Endothelial cell of umbilical vein (primary cell): Measurements from ENCODE around the gene KCNMA1. TPM values are rescaled to one million over a fixed set of nuclear protein-coding genes. Genes with fewer than 3 reads are reported as not detected.

Source experiments
- BruUV-seq: library from RNA; stranded (reverse); fragments of 400-500 nt; replicated peaks from 2 replicates; lab custom pipeline; 2021; lab: Mats Ljungman, UMichigan
- CTCF ChIA-PET: fragments of 300-600, 350-600 bp; sonication (Branson Sonifier 250); formaldehyde crosslinking; loops from one replicate; lab custom pipeline; 2021; ENCODE audit warnings: antibody characterized with exemption, inconsistent platforms; lab: Charles Lee
- POLR2A ChIA-PET: fragments of 300-600, 350-600 bp; sonication (Branson Sonifier 250); formaldehyde crosslinking; loops from one replicate; lab custom pipeline; 2021; ENCODE audit warnings: antibody characterized with exemption, inconsistent platforms; lab: Charles Lee
- DNase-seq: peaks from one replicate; pipeline ENCODE4 v3.0.0-alpha.2; 2011; ENCODE audit warnings: low read depth, low spot score
- FAIRE-seq: peaks from 2 replicates; lab custom pipeline; 2011; peaks lifted over from hg19 to GRCh38; lab: Jason Lieb, UNC
- H2AFZ ChIP-seq: 2 replicates; pipeline ENCODE4 v1.6.0; 2012; ENCODE audit warnings: low read depth, low read length, control low read depth, inconsistent platforms
- H3K27ac ChIP-seq: 2 replicates; pipeline ENCODE4 v1.5.1; 2011; ENCODE audit warnings: low read depth, mild to moderate bottlenecking, control low read depth, low read length, moderate library complexity; ENCODE audit not compliant: insufficient read depth
- H3K27me3 ChIP-seq, 2 experiments: 2 replicates each; pipeline versions ENCODE4 v1.6.0 to v1.6.1; 2011; ENCODE audit warnings: low read length in 2 of 2, mixed read lengths in 1 of 2; ENCODE audit not compliant: control insufficient read depth in 2 of 2, insufficient read depth in 2 of 2
- H3K36me3 ChIP-seq, 2 experiments: 2 replicates in 1 of 2; 3 replicates in 1 of 2; pipeline ENCODE4 v1.5.1; 2011; ENCODE audit warnings: low read length in 2 of 2, mild to moderate bottlenecking in 1 of 2, moderate library complexity in 1 of 2; ENCODE audit not compliant: control insufficient read depth in 2 of 2, insufficient read depth in 2 of 2; ENCODE audit errors: extremely low read depth in 1 of 2
- H3K4me1 ChIP-seq: 3 replicates; pipeline ENCODE4 v1.5.1; 2011; ENCODE audit warnings: mild to moderate bottlenecking, low read length; ENCODE audit not compliant: control insufficient read depth, insufficient read depth; ENCODE audit errors: extremely low read depth
- H3K4me2 ChIP-seq: 2 replicates; pipeline ENCODE4 v1.6.1; 2011; ENCODE audit warnings: low read length, control low read depth, mixed read lengths; ENCODE audit not compliant: insufficient read depth
- H3K4me3 ChIP-seq, 3 experiments: fragments of 200-600 bp in 1 of 3; sonication (generic), shearing (Covaris generic) in 1 of 3; replicated peaks in 1 of 3; 2 replicates each; pipeline ENCODE4 v1.5.1; 2011 to 2016; ENCODE audit warnings: control low read depth in 3 of 3, low read length in 3 of 3, mild to moderate bottlenecking in 2 of 3, inconsistent platforms in 1 of 3, low read depth in 1 of 3, moderate library complexity in 1 of 3; ENCODE audit not compliant: insufficient read depth in 1 of 3
- H3K79me2 ChIP-seq: 2 replicates; pipeline ENCODE4 v1.6.0; 2012; ENCODE audit warnings: low read length, inconsistent platforms; ENCODE audit not compliant: control insufficient read depth, insufficient read depth
- H3K9ac ChIP-seq: replicated peaks from 2 replicates; pipeline ENCODE3; 2011; ENCODE audit warnings: low read length, control low read depth; ENCODE audit not compliant: insufficient read depth; ENCODE audit errors: extremely low read depth
- H3K9me1 ChIP-seq: replicated peaks from 3 replicates; pipeline ENCODE4 v1.6.0; 2011; ENCODE audit warnings: mild to moderate bottlenecking, low read length; ENCODE audit not compliant: control insufficient read depth, insufficient read depth; ENCODE audit errors: extremely low read depth
- H3K9me3 ChIP-seq: replicated peaks from 2 replicates; pipeline ENCODE4 v1.5.1; 2012; ENCODE audit warnings: low read length, inconsistent platforms; ENCODE audit not compliant: control insufficient read depth, insufficient read depth
- H4K20me1 ChIP-seq: replicated peaks from 2 replicates; pipeline ENCODE3; 2011; ENCODE audit warnings: mild to moderate bottlenecking, low read length; ENCODE audit not compliant: control insufficient read depth, insufficient read depth; ENCODE audit errors: extremely low read depth
- EZH2 ChIP-seq: IDR thresholded peaks from 2 replicates; pipeline ENCODE4 v1.6.1; 2012; ENCODE audit warnings: borderline replicate concordance, low read depth, mild to moderate bottlenecking, moderate library complexity, low read length, inconsistent platforms; ENCODE audit not compliant: severe bottlenecking
- FOS ChIP-seq: IDR thresholded peaks from 2 replicates; pipeline ENCODE4 v1.6.1; 2011; ENCODE audit warnings: mild to moderate bottlenecking, low read length, moderate library complexity, borderline replicate concordance; ENCODE audit not compliant: insufficient read depth
- JUN ChIP-seq: IDR thresholded peaks from 2 replicates; pipeline ENCODE4 v1.6.1; 2011; ENCODE audit warnings: borderline replicate concordance, low read depth; ENCODE audit not compliant: insufficient read length, insufficient read depth
- MYC ChIP-seq: IDR thresholded peaks from one replicate; pipeline ENCODE4 v1.6.1; 2011; ENCODE audit warnings: mild to moderate bottlenecking, low read depth, low read length
- POLR2A ChIP-seq: IDR thresholded peaks from 2 replicates; pipeline ENCODE4 v1.6.1; 2012; ENCODE audit warnings: low read depth, mild to moderate bottlenecking, control low read depth, low read length
- POLR2AphosphoS5 ChIP-seq: IDR thresholded peaks from 2 replicates; pipeline ENCODE4 v1.6.1; 2012; ENCODE audit warnings: low read depth, mild to moderate bottlenecking, control low read depth, low read length, moderate library complexity; ENCODE audit not compliant: insufficient read depth
- dilution Hi-C: fragments of 300-500 bp; cut with MboI; formaldehyde crosslinking; loops from one replicate; pipeline ENCODE4 v1.15.0; 2019; ENCODE audit warnings: low sequenced_read_pairs; ENCODE audit not compliant: extremely low pct_ligation_motif_present
- intact Hi-C: fragments of 100-400 bp; cut with micrococcal nuclease; formaldehyde crosslinking; loops from one replicate; pipeline ENCODE4 v1.10.0; 2022
- polyA plus RNA-seq, 4 experiments: library from polyadenylated mRNA; depleted of rRNA in 3 of 4; stranded (reverse) in 3 of 4; unstranded in 1 of 4; fragments of >200 nt; gene quantifications; 2 replicates each; pipeline versions ENCODE4 v1.2.1 to v1.2.3, GENCODE V29; 2011 to 2012; ENCODE audit warnings: missing spikeins in 1 of 4
- total RNA-seq: library from RNA; stranded (reverse); gene quantifications from 2 replicates; pipeline ENCODE4 v1.2.3, GENCODE V29; 2021
- TF ChIP-seq, protein P1 (sequence below), 2 donors: IDR thresholded peaks; 1 replicate in 1 of 2; 2 replicates in 1 of 2; pipeline ENCODE4 v1.5.1; 2011; ENCODE audit warnings: low read length in 2 of 2, mild to moderate bottlenecking in 2 of 2, moderate library complexity in 2 of 2, control low read depth in 1 of 2, inconsistent platforms in 1 of 2, low read depth in 1 of 2; ENCODE audit not compliant: insufficient read depth in 1 of 2; ENCODE audit errors: extremely low read depth in 1 of 2
- TF ChIP-seq, protein P2 (sequence below): IDR thresholded peaks from 2 replicates; pipeline ENCODE4 v1.6.1; 2011; ENCODE audit not compliant: insufficient read depth, insufficient read length

Gene KCNMA1
- total and polyA plus RNA-seq, 2 donors (not counting 3 experiments of a cell fraction or from before 2014, with no cell fraction given): 0.10 to 0.82 TPM

GRCh38 chr10:77223526-77224460 is 413.8 kb downstream of the KCNMA1 start:
- DNase-seq: no peak
- FAIRE-seq: no peak
- Histone ChIP-seq H3K4me1 (no peaks in the 10 kb centered on the region), H2AFZ (no peak overlapping the region), H3K27me3 (no peaks in the 10 kb centered on the region), H3K4me3 (no peak overlapping the region), H3K36me3 (no peaks in the 10 kb centered on the region), H3K79me2 (no peaks in the 10 kb centered on the region), H3K9ac (no peak overlapping the region), H4K20me1 (no peaks in the 10 kb centered on the region), H3K27ac (no peak overlapping the region), H3K9me3 (no peaks in the 10 kb centered on the region), H3K4me2 (no peak overlapping the region), H3K9me1 (no peaks in the 10 kb centered on the region)
- CTCF ChIA-PET: no interaction called here
- BruUV-seq: no TSS peak
- intact Hi-C loops (no loop called here), dilution Hi-C loops (no loop called here)
- TF ChIP-seq MYC (no peak), POLR2A (no peak)
- POLR2A ChIA-PET: no interaction called here

GRCh38 chr10:77220150-77220549 is 417.5 kb downstream of the KCNMA1 start:
- H3K9me1 ChIP-seq: no peaks in the 10 kb centered on the region
- no peaks in the 10 kb centered on the region for H3K36me3 ChIP-seq
- H3K9ac ChIP-seq: no peak overlapping the region
- ChIA-PET POLR2A (no interaction called here), CTCF (no interaction called here)
- intact Hi-C loops: no loop called here
- dilution Hi-C loops: no loop called here
- no peaks in the 10 kb centered on the region for H4K20me1 ChIP-seq
- FAIRE-seq: no peak
- no peaks in the 10 kb centered on the region for H3K4me1 ChIP-seq
- no peak overlapping the region for H2AFZ ChIP-seq
- no peak overlapping the region for H3K4me2 ChIP-seq
- no peak overlapping the region for H3K4me3 ChIP-seq
- no peaks in the 10 kb centered on the region for H3K27me3 ChIP-seq
- no peak overlapping the region for H3K27ac ChIP-seq
- BruUV-seq: no TSS peak
- H3K79me2 ChIP-seq: no peaks in the 10 kb centered on the region
- no peaks in the 10 kb centered on the region for H3K9me3 ChIP-seq
- TF ChIP-seq POLR2AphosphoS5 (no peak), MYC (no peak), JUN (no peak), POLR2A (no peak), EZH2 (no peak), FOS (no peak)
- TF ChIP-seq, protein P1, sequence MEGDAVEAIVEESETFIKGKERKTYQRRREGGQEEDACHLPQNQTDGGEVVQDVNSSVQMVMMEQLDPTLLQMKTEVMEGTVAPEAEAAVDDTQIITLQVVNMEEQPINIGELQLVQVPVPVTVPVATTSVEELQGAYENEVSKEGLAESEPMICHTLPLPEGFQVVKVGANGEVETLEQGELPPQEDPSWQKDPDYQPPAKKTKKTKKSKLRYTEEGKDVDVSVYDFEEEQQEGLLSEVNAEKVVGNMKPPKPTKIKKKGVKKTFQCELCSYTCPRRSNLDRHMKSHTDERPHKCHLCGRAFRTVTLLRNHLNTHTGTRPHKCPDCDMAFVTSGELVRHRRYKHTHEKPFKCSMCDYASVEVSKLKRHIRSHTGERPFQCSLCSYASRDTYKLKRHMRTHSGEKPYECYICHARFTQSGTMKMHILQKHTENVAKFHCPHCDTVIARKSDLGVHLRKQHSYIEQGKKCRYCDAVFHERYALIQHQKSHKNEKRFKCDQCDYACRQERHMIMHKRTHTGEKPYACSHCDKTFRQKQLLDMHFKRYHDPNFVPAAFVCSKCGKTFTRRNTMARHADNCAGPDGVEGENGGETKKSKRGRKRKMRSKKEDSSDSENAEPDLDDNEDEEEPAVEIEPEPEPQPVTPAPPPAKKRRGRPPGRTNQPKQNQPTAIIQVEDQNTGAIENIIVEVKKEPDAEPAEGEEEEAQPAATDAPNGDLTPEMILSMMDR (IDR thresholded peaks at IDR 0.05; ENCODE audit: extremely low read depth in 1 of 2, insufficient read depth in 1 of 2, low read depth in 1 of 2, low read length in 2 of 2): no peak
- TF ChIP-seq, protein P2, sequence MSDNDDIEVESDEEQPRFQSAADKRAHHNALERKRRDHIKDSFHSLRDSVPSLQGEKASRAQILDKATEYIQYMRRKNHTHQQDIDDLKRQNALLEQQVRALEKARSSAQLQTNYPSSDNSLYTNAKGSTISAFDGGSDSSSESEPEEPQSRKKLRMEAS: no peak
- DNase-seq: no peak
